NCI-H146 treated with DMSO at 0.1 percent for 48 hours (cell line): Measurements from ENCODE around the gene SBF1.
"Not testable (repeated sequence)": the region's sequence is repeated elsewhere in the genome, so short reads cannot be mapped to it uniquely, and the experiment has no call there.

Experiments used
- DNase-seq: peaks from one replicate; lab custom pipeline; 2025; ENCODE audit not compliant: unreplicated experiment; lab: John Stamatoyannopoulos, UW

The SBF1 gene

GRCh38 chr22:50434849-50435248 is 40.0 kb downstream of the SBF1 start:
- DNase-seq = no peak

- not testable (repeated sequence) for DNase-seq
Measured at GRCh38 chr22:50432877-50433510, 41.8 kb downstream of the SBF1 start.

GRCh38 chr22:50432131-50432876 is 42.5 kb downstream of the SBF1 start:
- no peak for DNase-seq

GRCh38 chr22:50425179-50425916 is 49.5 kb downstream of the SBF1 start:
- DNase-seq = no peak

GRCh38 chr22:50423956-50424355 is 50.9 kb downstream of the SBF1 start:
- DNase-seq = no peak

- no peak for DNase-seq
Measured at GRCh38 chr22:50422961-50423815, 51.6 kb downstream of the SBF1 start.

- no peak for DNase-seq
Measured at GRCh38 chr22:50422046-50422445, 52.8 kb downstream of the SBF1 start.

- no peak for DNase-seq
Measured at GRCh38 chr22:50420581-50420980, 54.3 kb downstream of the SBF1 start.

GRCh38 chr22:50420015-50420414 is 54.8 kb downstream of the SBF1 start:
- DNase-seq = no peak

GRCh38 chr22:50419116-50419515 is 55.7 kb downstream of the SBF1 start:
- DNase-seq = no peak

- no peak for DNase-seq
Measured at GRCh38 chr22:50418624-50419023, 56.2 kb downstream of the SBF1 start.

- DNase-seq = no peak
Measured at GRCh38 chr22:50417411-50418210, 57.2 kb downstream of the SBF1 start.

GRCh38 chr22:50416996-50417395 is 57.8 kb downstream of the SBF1 start:
- DNase-seq = no peak

- DNase-seq = no peak
Measured at GRCh38 chr22:50415426-50415825, 59.4 kb downstream of the SBF1 start.

GRCh38 chr22:50414476-50415248 is 60.2 kb downstream of the SBF1 start:
- no peak for DNase-seq

- DNase-seq = not testable (repeated sequence)
Measured at GRCh38 chr22:50408954-50409353, 65.9 kb downstream of the SBF1 start.

GRCh38 chr22:50408311-50408710 is 66.5 kb downstream of the SBF1 start:
- DNase-seq = no peak

- no peak for DNase-seq
Measured at GRCh38 chr22:50406416-50407170, 68.2 kb downstream of the SBF1 start.

- DNase-seq = no peak
Measured at GRCh38 chr22:50403701-50404101, 71.1 kb downstream of the SBF1 start.
